CD4-positive, alpha-beta T cell treated with Interferon alpha-2 for 1 hour (primary cell): Measurements from ENCODE around the gene MTUS2.

Experiments
- DNase-seq, 2 donors: peaks; one replicate each; pipeline ENCODE4 v3.0.0-alpha.2; 2020 to 2022

Gene MTUS2

GRCh38 chr13:29496241-29496712 is 676.1 kb downstream of the MTUS2 start:
- peak in 1 of 2 donors; percentile 42 for DNase-seq

GRCh38 chr13:29497137-29497654 is 677.1 kb downstream of the MTUS2 start:
- no peak for DNase-seq

- no peak for DNase-seq
Observed at GRCh38 chr13:29498426-29499040, 678.4 kb downstream of the MTUS2 start.

GRCh38 chr13:29499506-29500165 is 679.5 kb downstream of the MTUS2 start:
- no peak for DNase-seq

GRCh38 chr13:29500386-29500785 is 680.2 kb downstream of the MTUS2 start:
- DNase-seq = no peak

- DNase-seq = no peak
Observed at GRCh38 chr13:29501674-29502073, 681.5 kb downstream of the MTUS2 start.

GRCh38 chr13:29502391-29503008 is 682.4 kb downstream of the MTUS2 start:
- DNase-seq = no peak

GRCh38 chr13:29503041-29503837 is 683.1 kb downstream of the MTUS2 start:
- DNase-seq = no peak

GRCh38 chr13:29504691-29505090 is 684.6 kb downstream of the MTUS2 start:
- DNase-seq = no peak

- no peak for DNase-seq
Observed at GRCh38 chr13:29505511-29505910, 685.4 kb downstream of the MTUS2 start.

GRCh38 chr13:29505950-29506349 is 685.8 kb downstream of the MTUS2 start:
- DNase-seq = no peak

GRCh38 chr13:29507356-29507755 is 687.2 kb downstream of the MTUS2 start:
- no peak for DNase-seq

- peak; percentile 61 to 72 for DNase-seq
Observed at GRCh38 chr13:29508130-29508875, 688.2 kb downstream of the MTUS2 start.

GRCh38 chr13:29508876-29509252 is 688.7 kb downstream of the MTUS2 start:
- DNase-seq = no peak

GRCh38 chr13:29509999-29510589 is 690.0 kb downstream of the MTUS2 start:
- no peak for DNase-seq

GRCh38 chr13:29510651-29511084 is 690.5 kb downstream of the MTUS2 start:
- DNase-seq = no peak

- no peak for DNase-seq
Observed at GRCh38 chr13:29511106-29511796, 691.1 kb downstream of the MTUS2 start.

GRCh38 chr13:29511980-29512379 is 691.8 kb downstream of the MTUS2 start:
- DNase-seq = no peak

GRCh38 chr13:29513002-29513980 is 693.2 kb downstream of the MTUS2 start:
- DNase-seq = no peak
